ENCODE measurements around the gene CDH22. TPM values are rescaled to one million over a fixed set of nuclear protein-coding genes. Genes with fewer than 3 reads are reported as not detected.

CDH22 gene
- total and polyA plus RNA-seq, 2 donors from 2014 or later: 0.19 to 1.6 TPM

DNA sequence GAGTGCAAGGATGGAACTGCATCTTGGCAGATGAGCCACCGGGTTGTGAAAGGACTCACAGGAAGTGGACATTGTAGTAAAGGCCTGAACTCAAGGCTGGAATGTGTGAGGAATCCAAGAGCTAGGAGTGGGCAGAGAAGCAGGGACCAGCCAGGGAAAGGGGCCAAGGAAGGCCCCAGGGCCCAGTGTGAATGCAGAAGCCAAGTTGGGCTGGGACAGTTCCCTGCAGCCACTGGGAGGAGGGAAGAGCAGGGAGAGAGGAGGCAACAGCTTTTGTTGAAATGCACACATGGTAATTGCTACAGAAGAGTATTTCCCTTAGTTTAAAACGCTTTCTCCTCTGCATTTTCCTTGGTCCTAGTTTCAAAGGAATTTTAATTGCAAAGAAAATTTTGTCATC, 34.6 kb downstream of the CDH22 start:
- FAIRE-seq (no peak), DNase-seq (no peak)
- intact Hi-C loops (cut with DNase I): no loop called here
- H3K9ac ChIP-seq (ENCODE audit: low read length in 3 of 3): no peak overlapping the region
- H3K36me3 ChIP-seq (ENCODE audit: control insufficient read depth in 2 of 3, insufficient read depth in 3 of 3, low read length in 3 of 3): no peaks in the 10 kb centered on the region
- H3K27me3 ChIP-seq (ENCODE audit: control insufficient read depth, insufficient read depth, low read length): peaks cover 5% of the 10 kb centered on the region
- H3K27ac ChIP-seq (ENCODE audit: low read depth in 2 of 2, low read length in 2 of 2): no peak overlapping the region
- no peak for TF ChIP-seq CTCF (IDR thresholded peaks at IDR 0.05; ENCODE audit: borderline replicate concordance, extremely low read depth, insufficient read depth)
- no peak overlapping the region for H3K4me3 ChIP-seq (ENCODE audit: low read length in 3 of 3)
- no peaks in the 10 kb centered on the region for H3K4me1 ChIP-seq (ENCODE audit: control insufficient read depth in 2 of 3, insufficient read depth in 2 of 3, low read depth in 1 of 3, low read length in 3 of 3)
- H3K9me3 ChIP-seq (ENCODE audit: control insufficient read depth in 2 of 3, insufficient read depth in 1 of 3, low read length in 3 of 3): peaks cover 0 to 3% (median 0%) of the 10 kb centered on the region in 3 donors

GRCh38 chr20:46272389-46273047, 35.8 kb downstream of the CDH22 start:
- DNase-seq (no peak), FAIRE-seq (no peak)
- H3K27ac ChIP-seq (ENCODE audit: low read depth in 2 of 2, low read length in 2 of 2): no peak overlapping the region
- H3K4me3 ChIP-seq (ENCODE audit: low read length in 3 of 3): no peak overlapping the region
- H3K9me3 ChIP-seq (ENCODE audit: control insufficient read depth in 2 of 3, insufficient read depth in 1 of 3, low read length in 3 of 3): peaks cover 0 to 3% (median 0%) of the 10 kb centered on the region in 3 donors
- no peak overlapping the region for H3K9ac ChIP-seq (ENCODE audit: low read length in 3 of 3)
- H3K36me3 ChIP-seq (ENCODE audit: control insufficient read depth in 2 of 3, insufficient read depth in 3 of 3, low read length in 3 of 3): no peaks in the 10 kb centered on the region
- H3K27me3 ChIP-seq (ENCODE audit: control insufficient read depth, insufficient read depth, low read length): peaks cover 5% of the 10 kb centered on the region
- intact Hi-C loops (cut with DNase I): no loop called here
- TF ChIP-seq CTCF (IDR thresholded peaks at IDR 0.05; ENCODE audit: borderline replicate concordance, extremely low read depth, insufficient read depth): no peak
- H3K4me1 ChIP-seq (ENCODE audit: control insufficient read depth in 2 of 3, insufficient read depth in 2 of 3, low read depth in 1 of 3, low read length in 3 of 3): no peaks in the 10 kb centered on the region

GRCh38 chr20:46270977-46271744, 37.1 kb downstream of the CDH22 start:
- TF ChIP-seq CTCF (IDR thresholded peaks at IDR 0.05; ENCODE audit: borderline replicate concordance, extremely low read depth, insufficient read depth): no peak
- H3K27ac ChIP-seq (ENCODE audit: low read depth in 2 of 2, low read length in 2 of 2): no peak overlapping the region
- no peak overlapping the region for H3K9ac ChIP-seq (ENCODE audit: low read length in 3 of 3)
- H3K36me3 ChIP-seq (ENCODE audit: control insufficient read depth in 2 of 3, insufficient read depth in 3 of 3, low read length in 3 of 3): no peaks in the 10 kb centered on the region
- no peak for DNase-seq
- H3K4me3 ChIP-seq (ENCODE audit: low read length in 3 of 3): no peak overlapping the region
- intact Hi-C loops (cut with DNase I): no loop called here
- no peaks in the 10 kb centered on the region for H3K4me1 ChIP-seq (ENCODE audit: control insufficient read depth in 2 of 3, insufficient read depth in 2 of 3, low read depth in 1 of 3, low read length in 3 of 3)
- no peak for FAIRE-seq
- peaks cover 0 to 3% (median 0%) of the 10 kb centered on the region in 3 donors for H3K9me3 ChIP-seq (ENCODE audit: control insufficient read depth in 2 of 3, insufficient read depth in 1 of 3, low read length in 3 of 3)
- peaks cover 5% of the 10 kb centered on the region for H3K27me3 ChIP-seq (ENCODE audit: control insufficient read depth, insufficient read depth, low read length)
